Tibial nerve (tissue), 4 donors: ENCODE results near the gene CGB7. TPM values are rescaled to one million over a fixed set of nuclear protein-coding genes. Genes with fewer than 3 reads are reported as not detected.
"Not testable (repeated sequence)": the region's sequence is repeated elsewhere in the genome, so short reads cannot be mapped to it uniquely, and the experiment has no call there.

ENCODE experiments used
- DNase-seq, 2 donors: peaks; one replicate each; pipeline ENCODE4 v3.0.0-alpha.2; 2019; ENCODE audit warnings: low spot score in 2 of 2
- H3K27ac ChIP-seq, 4 donors: fragments of 200-600 bp; sonication (generic) in 3 of 4; one replicate each; pipeline ENCODE4 v1.5.1; 2017 to 2019; ENCODE audit warnings: mild to moderate bottlenecking in 1 of 4
- H3K27me3 ChIP-seq, 2 donors: fragments of 200-600 bp; sonication (generic) in 1 of 2; one replicate each; pipeline versions ENCODE4 v1.5.1 to v1.6.0; 2017 to 2019
- H3K36me3 ChIP-seq, 3 donors: fragments of 200-600 bp; sonication (generic); one replicate each; pipeline ENCODE4 v1.5.1; 2018 to 2019
- H3K4me1 ChIP-seq, 4 donors: fragments of 200-600 bp; sonication (generic) in 3 of 4; one replicate each; pipeline ENCODE4 v1.5.1; 2017 to 2019
- H3K4me3 ChIP-seq, 4 donors: fragments of 200-600 bp; sonication (generic) in 3 of 4; one replicate each; pipeline ENCODE4 v1.5.1; 2017 to 2019; ENCODE audit warnings: mild to moderate bottlenecking in 1 of 4, moderate library complexity in 1 of 4
- H3K9me3 ChIP-seq, 4 donors: fragments of 200-600 bp; sonication (generic) in 3 of 4; one replicate each; pipeline ENCODE4 v1.5.1; 2017 to 2019
- CTCF ChIP-seq, 5 experiments: fragments of 200-600 bp in 3 of 5; fragments of 450-650 bp in 2 of 5; sonication (generic) in 3 of 5; IDR thresholded peaks; one replicate each; pipeline ENCODE4 v1.5.1; 2016 to 2019; ENCODE audit warnings: antibody characterized with exemption in 5 of 5, mild to moderate bottlenecking in 3 of 5, moderate library complexity in 2 of 5
- EP300 ChIP-seq, 2 donors: sonication (generic); formaldehyde crosslinking; IDR thresholded peaks; one replicate each; pipeline ENCODE4 v1.6.1; 2017; ENCODE audit warnings: antibody characterized with exemption in 2 of 2, mild to moderate bottlenecking in 1 of 2
- POLR2A ChIP-seq, 2 donors: fragments of 450-650 bp; IDR thresholded peaks; one replicate each; pipeline ENCODE4 v1.6.1; 2017; ENCODE audit warnings: antibody characterized with exemption in 2 of 2, mild to moderate bottlenecking in 2 of 2, moderate library complexity in 2 of 2
- WGBS, 2 donors: methylation state at CpG; one replicate each; pipeline ENCODE4 v1.1.5; 2018; 5-methylcytosine and 5-hydroxymethylcytosine counted together
- total RNA-seq, 4 donors: library from RNA; depleted of rRNA; stranded (reverse); fragments of >200 nt; gene quantifications; one replicate each; pipeline ENCODE4 v1.1.0, GENCODE V29; 2016

CGB7 gene
- total RNA-seq, 4 donors from 2014 or later: not detected

- no peak overlapping the region for H3K4me3 ChIP-seq
- no peak for DNase-seq
Observed at GRCh38 chr19:49064029-49064629, 6.6 kb upstream of the CGB7 start.

GRCh38 chr19:49061445-49061844, 3.9 kb upstream of the CGB7 start:
- Histone ChIP-seq H3K36me3 (no peaks in the 10 kb centered on the region), H3K27me3 (peaks cover 2 to 90% of the 10 kb centered on the region in 2 donors), H3K9me3 (no peaks in the 10 kb centered on the region), H3K4me3 (no peak overlapping the region), H3K4me1 (peaks cover 0 to 30% (median 19%) of the 10 kb centered on the region in 4 donors), H3K27ac (no peak overlapping the region)
- WGBS, 2 donors: 73 to 75% methylated on average over 23 to 25 of the region's 25 CpGs
- no peak for DNase-seq
- no peak for TF ChIP-seq CTCF (IDR thresholded peaks at IDR 0.05)
- no peak for TF ChIP-seq EP300 (IDR thresholded peaks at IDR 0.05)
- TF ChIP-seq POLR2A (IDR thresholded peaks at IDR 0.05): no peak

More at GRCh38 chr19:49064029-49064629, 6.6 kb upstream of the CGB7 start:
- peaks cover 0 to 11% (median 6%) of the 10 kb centered on the region in 4 donors for H3K4me1 ChIP-seq
- 49 to 69% methylated on average over 9 to 10 of the region's 10 CpGs for WGBS, 2 donors
- H3K27me3 ChIP-seq: peaks cover 2 to 89% of the 10 kb centered on the region in 2 donors
- TF ChIP-seq EP300 (IDR thresholded peaks at IDR 0.05) (no peak), POLR2A (IDR thresholded peaks at IDR 0.05) (no peak), CTCF (IDR thresholded peaks at IDR 0.05) (no peak)
- H3K36me3 ChIP-seq: no peaks in the 10 kb centered on the region
- no peaks in the 10 kb centered on the region for H3K9me3 ChIP-seq
- no peak overlapping the region for H3K27ac ChIP-seq

GRCh38 chr19:49061000-49061399, 3.5 kb upstream of the CGB7 start:
- Histone ChIP-seq H3K9me3 (no peaks in the 10 kb centered on the region), H3K4me3 (no peak overlapping the region), H3K27ac (no peak overlapping the region), H3K4me1 (peaks cover 0 to 35% (median 20%) of the 10 kb centered on the region in 4 donors), H3K36me3 (no peaks in the 10 kb centered on the region), H3K27me3 (peaks cover 2 to 90% of the 10 kb centered on the region in 2 donors)
- 94 to 96% methylated on average over 2 of the region's 2 CpGs for WGBS, 2 donors
- DNase-seq: no peak
- TF ChIP-seq EP300 (IDR thresholded peaks at IDR 0.05) (no peak), CTCF (IDR thresholded peaks at IDR 0.05) (no peak), POLR2A (IDR thresholded peaks at IDR 0.05) (no peak)

GRCh38 chr19:49059053-49059452, 1.5 kb upstream of the CGB7 start:
- 53 to 57% methylated on average over 9 of the region's 9 CpGs for WGBS, 2 donors
- peaks cover 0 to 27% (median 14%) of the 10 kb centered on the region in 4 donors for H3K4me1 ChIP-seq
- peaks cover 0 to 78% of the 10 kb centered on the region in 2 donors for H3K27me3 ChIP-seq
- no peak for TF ChIP-seq POLR2A (IDR thresholded peaks at IDR 0.05)
- TF ChIP-seq CTCF (IDR thresholded peaks at IDR 0.05): no peak
- no peak for TF ChIP-seq EP300 (IDR thresholded peaks at IDR 0.05)
- no peaks in the 10 kb centered on the region for H3K36me3 ChIP-seq
- no peaks in the 10 kb centered on the region for H3K9me3 ChIP-seq
- no peak overlapping the region for H3K4me3 ChIP-seq
- H3K27ac ChIP-seq: no peak overlapping the region
- DNase-seq: no peak

GRCh38 chr19:49058562-49058961, 1.0 kb upstream of the CGB7 start:
- Histone ChIP-seq H3K9me3 (no peaks in the 10 kb centered on the region), H3K4me3 (no peak overlapping the region), H3K27ac (no peak overlapping the region), H3K4me1 (peaks cover 0 to 27% (median 14%) of the 10 kb centered on the region in 4 donors), H3K36me3 (no peaks in the 10 kb centered on the region), H3K27me3 (peaks cover 0 to 73% of the 10 kb centered on the region in 2 donors)
- WGBS, 2 donors: 50 to 57% methylated on average over 9 to 10 of the region's 10 CpGs
- no peak for DNase-seq
- TF ChIP-seq CTCF (IDR thresholded peaks at IDR 0.05) (no peak), EP300 (IDR thresholded peaks at IDR 0.05) (no peak), POLR2A (IDR thresholded peaks at IDR 0.05) (no peak)

GRCh38 chr19:49056902-49057596, 500 bp downstream of the CGB7 start:
- H3K4me1 ChIP-seq: peaks cover 0 to 27% (median 14%) of the 10 kb centered on the region in 4 donors
- H3K27ac ChIP-seq, H3K36me3 ChIP-seq, H3K9me3 ChIP-seq, DNase-seq: not testable (repeated sequence)
- H3K4me3 ChIP-seq: peak overlapping the region; percentile 35 to 58 (median 51)
- H3K27me3 ChIP-seq: peaks cover 0 to 58% of the 10 kb centered on the region in 2 donors
- 5% methylated on average over 15 to 33 of the region's 34 CpGs for WGBS, 2 donors
